Measurements from ENCODE around the gene ABCA6. TPM values are rescaled to one million over a fixed set of nuclear protein-coding genes. Genes with fewer than 3 reads are reported as not detected.

The ABCA6 gene, protein sequence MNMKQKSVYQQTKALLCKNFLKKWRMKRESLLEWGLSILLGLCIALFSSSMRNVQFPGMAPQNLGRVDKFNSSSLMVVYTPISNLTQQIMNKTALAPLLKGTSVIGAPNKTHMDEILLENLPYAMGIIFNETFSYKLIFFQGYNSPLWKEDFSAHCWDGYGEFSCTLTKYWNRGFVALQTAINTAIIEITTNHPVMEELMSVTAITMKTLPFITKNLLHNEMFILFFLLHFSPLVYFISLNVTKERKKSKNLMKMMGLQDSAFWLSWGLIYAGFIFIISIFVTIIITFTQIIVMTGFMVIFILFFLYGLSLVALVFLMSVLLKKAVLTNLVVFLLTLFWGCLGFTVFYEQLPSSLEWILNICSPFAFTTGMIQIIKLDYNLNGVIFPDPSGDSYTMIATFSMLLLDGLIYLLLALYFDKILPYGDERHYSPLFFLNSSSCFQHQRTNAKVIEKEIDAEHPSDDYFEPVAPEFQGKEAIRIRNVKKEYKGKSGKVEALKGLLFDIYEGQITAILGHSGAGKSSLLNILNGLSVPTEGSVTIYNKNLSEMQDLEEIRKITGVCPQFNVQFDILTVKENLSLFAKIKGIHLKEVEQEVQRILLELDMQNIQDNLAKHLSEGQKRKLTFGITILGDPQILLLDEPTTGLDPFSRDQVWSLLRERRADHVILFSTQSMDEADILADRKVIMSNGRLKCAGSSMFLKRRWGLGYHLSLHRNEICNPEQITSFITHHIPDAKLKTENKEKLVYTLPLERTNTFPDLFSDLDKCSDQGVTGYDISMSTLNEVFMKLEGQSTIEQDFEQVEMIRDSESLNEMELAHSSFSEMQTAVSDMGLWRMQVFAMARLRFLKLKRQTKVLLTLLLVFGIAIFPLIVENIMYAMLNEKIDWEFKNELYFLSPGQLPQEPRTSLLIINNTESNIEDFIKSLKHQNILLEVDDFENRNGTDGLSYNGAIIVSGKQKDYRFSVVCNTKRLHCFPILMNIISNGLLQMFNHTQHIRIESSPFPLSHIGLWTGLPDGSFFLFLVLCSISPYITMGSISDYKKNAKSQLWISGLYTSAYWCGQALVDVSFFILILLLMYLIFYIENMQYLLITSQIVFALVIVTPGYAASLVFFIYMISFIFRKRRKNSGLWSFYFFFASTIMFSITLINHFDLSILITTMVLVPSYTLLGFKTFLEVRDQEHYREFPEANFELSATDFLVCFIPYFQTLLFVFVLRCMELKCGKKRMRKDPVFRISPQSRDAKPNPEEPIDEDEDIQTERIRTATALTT (N-terminal part only)
- 7.9 and 9.7 TPM in 2 replicates for total RNA-seq

GRCh38 chr17:69141431-69142174, at the start of gene ABCA6:
Gene ABCA6, minus strand, starts transcription at chr17:69141895. Its CDS starts 1,192 bp downstream, at chr17:69140703.

DNA sequence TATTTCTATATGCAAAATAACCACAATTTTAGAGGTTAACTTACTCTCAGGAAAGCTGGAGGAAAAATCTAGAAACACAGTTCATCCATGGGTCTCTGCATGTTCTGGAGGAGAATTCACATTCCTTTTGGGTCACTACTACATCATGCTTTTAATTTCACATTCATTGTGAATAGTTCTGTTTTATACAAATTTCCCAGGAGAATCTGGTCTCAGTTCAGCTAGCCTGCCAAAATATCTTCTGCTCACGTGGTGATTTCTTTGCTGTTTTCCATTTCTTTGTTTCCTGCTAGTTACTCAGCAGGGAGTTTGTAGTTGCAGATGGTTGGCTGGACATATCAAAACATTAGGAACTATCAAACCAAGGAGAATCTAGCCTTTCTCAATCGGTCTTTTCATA, 80.9 kb downstream of the ABCA6 start, which contains the start of gene ABCA9:
Gene ABCA9, minus strand, starts transcription at position 106 of the 400 bp plus-strand sequence. CDS start 9,801 bp downstream, outside the sequence.

Other genes with a start within 250 kb of the ABCA6 start
- 7.6 and 14.9 TPM in 2 replicates for gene ABCA8, start 186.5 kb downstream of the ABCA6 start, total RNA-seq
- gene ABCA9, start 81.0 kb downstream of the ABCA6 start, total RNA-seq: 4.3 and 7.0 TPM in 2 replicates
- 0.44 and 1.00 TPM in 2 replicates for gene ABCA10, start 86.9 kb upstream of the ABCA6 start, total RNA-seq
- 11.6 and 15.6 TPM in 2 replicates for gene ABCA5, start 185.2 kb upstream of the ABCA6 start, total RNA-seq

Measured in uterine smooth muscle cell (primary cell).